Lower leg skin (tissue), 3 donors: Measurements from ENCODE around the gene TNS3.

Experiments
- POLR2A ChIP-seq, 2 donors: fragments of 450-650 bp; IDR thresholded peaks; one replicate each; pipeline ENCODE4 v1.6.1; 2016 to 2017; ENCODE audit warnings: antibody characterized with exemption in 2 of 2, mild to moderate bottlenecking in 1 of 2, moderate library complexity in 1 of 2
- TF ChIP-seq, protein P1 (sequence below), 3 donors: fragments of 450-650 bp; IDR thresholded peaks; one replicate each; pipeline ENCODE4 v1.5.1; 2016; ENCODE audit warnings: antibody characterized with exemption in 3 of 3, mild to moderate bottlenecking in 3 of 3, moderate library complexity in 2 of 3

DNA sequence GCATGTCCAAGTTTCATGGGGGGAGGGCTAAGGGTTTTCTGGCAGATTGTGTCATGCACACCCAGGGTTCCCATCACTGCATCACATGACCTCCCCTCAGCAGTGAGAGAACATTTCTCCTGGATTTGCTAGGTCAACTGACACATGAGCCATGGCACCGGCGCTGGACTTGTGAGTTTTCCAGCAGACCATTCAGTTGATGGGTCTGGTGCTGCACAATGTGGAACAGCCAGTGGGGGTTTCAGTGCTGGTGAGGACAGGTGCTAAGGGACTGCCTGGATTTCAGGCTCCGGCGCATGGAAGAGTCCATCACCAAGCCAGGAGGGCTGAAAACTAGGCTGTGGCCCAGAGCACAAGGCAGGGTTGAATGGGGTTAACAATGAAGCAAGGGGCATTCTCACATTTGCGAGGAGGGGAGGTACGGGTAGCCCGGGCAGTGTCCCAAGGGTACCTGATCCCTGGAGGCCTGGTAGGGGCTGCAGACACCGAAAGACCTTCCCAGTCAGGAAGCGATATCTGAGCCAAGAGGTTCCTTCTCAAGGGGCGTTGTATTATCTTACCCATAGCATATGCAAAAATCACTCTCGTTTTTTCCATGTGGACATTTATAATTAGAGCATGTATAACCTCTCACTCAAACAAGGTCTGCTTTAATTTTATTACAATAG lies 203.0 kb downstream of the TNS3 start:
- TF ChIP-seq, protein P1, sequence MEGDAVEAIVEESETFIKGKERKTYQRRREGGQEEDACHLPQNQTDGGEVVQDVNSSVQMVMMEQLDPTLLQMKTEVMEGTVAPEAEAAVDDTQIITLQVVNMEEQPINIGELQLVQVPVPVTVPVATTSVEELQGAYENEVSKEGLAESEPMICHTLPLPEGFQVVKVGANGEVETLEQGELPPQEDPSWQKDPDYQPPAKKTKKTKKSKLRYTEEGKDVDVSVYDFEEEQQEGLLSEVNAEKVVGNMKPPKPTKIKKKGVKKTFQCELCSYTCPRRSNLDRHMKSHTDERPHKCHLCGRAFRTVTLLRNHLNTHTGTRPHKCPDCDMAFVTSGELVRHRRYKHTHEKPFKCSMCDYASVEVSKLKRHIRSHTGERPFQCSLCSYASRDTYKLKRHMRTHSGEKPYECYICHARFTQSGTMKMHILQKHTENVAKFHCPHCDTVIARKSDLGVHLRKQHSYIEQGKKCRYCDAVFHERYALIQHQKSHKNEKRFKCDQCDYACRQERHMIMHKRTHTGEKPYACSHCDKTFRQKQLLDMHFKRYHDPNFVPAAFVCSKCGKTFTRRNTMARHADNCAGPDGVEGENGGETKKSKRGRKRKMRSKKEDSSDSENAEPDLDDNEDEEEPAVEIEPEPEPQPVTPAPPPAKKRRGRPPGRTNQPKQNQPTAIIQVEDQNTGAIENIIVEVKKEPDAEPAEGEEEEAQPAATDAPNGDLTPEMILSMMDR (IDR thresholded peaks at IDR 0.05) = no peak
- no peak for TF ChIP-seq POLR2A (IDR thresholded peaks at IDR 0.05)
